RWPE2 (cell line): Measurements from ENCODE around the gene CTAGE9.

Source experiments
- ATAC-seq: fragments of 200-7000 bp; cut with Tn5 transposase; 3 replicates; pipeline ENCODE4 v1.9.1; 2021; ENCODE audit warnings: low read depth
- DNase-seq: peaks from one replicate; pipeline ENCODE4 v3.0.0-alpha.2; 2020; ENCODE audit warnings: low spot score
- H3K27ac ChIP-seq: fragments of 450-650 bp; 2 replicates; pipeline ENCODE4 v1.5.1; 2017; ENCODE audit warnings: mild to moderate bottlenecking; ENCODE audit not compliant: poor library complexity, severe bottlenecking
- H3K27me3 ChIP-seq: fragments of 250-450 bp; sonication (Bioruptor Pico); 2 replicates; pipeline ENCODE4 v1.5.1; 2021; ENCODE audit warnings: mild to moderate bottlenecking, moderate library complexity; ENCODE audit not compliant: insufficient read depth, poor library complexity, severe bottlenecking
- H3K36me3 ChIP-seq: fragments of 250-450 bp; sonication (Bioruptor Pico); 2 replicates; pipeline ENCODE4 v1.5.1; 2020; ENCODE audit warnings: low read depth, mild to moderate bottlenecking, moderate library complexity
- H3K4me1 ChIP-seq: fragments of 250-450 bp; sonication (Bioruptor Pico); 2 replicates; pipeline ENCODE4 v1.5.1; 2021; ENCODE audit warnings: mild to moderate bottlenecking, moderate library complexity; ENCODE audit not compliant: insufficient read depth, poor library complexity, severe bottlenecking
- H3K4me3 ChIP-seq: fragments of 250-450 bp; sonication (Bioruptor Pico); 2 replicates; pipeline ENCODE4 v1.5.1; 2021; ENCODE audit warnings: mild to moderate bottlenecking, moderate library complexity; ENCODE audit not compliant: severe bottlenecking
- H3K9me3 ChIP-seq: fragments of 250-450 bp; sonication (Bioruptor Pico); 2 replicates; pipeline ENCODE4 v1.5.1; 2021; ENCODE audit warnings: mild to moderate bottlenecking, moderate library complexity; ENCODE audit not compliant: severe bottlenecking
- CTCF ChIP-seq: fragments of 450-650 bp; IDR thresholded peaks from one replicate; pipeline ENCODE4 v1.5.1; 2017; ENCODE audit warnings: mild to moderate bottlenecking, moderate library complexity; ENCODE audit not compliant: poor library complexity, severe bottlenecking

CTAGE9 gene

GRCh38 chr6:131694832-131695426, 15.9 kb downstream of the CTAGE9 start:
- Histone ChIP-seq H3K4me3 (no peak overlapping the region), H3K27ac (no peak overlapping the region), H3K36me3 (no peaks in the 10 kb centered on the region), H3K4me1 (no peaks in the 10 kb centered on the region), H3K9me3 (no peaks in the 10 kb centered on the region), H3K27me3 (no peaks in the 10 kb centered on the region)
- TF ChIP-seq CTCF, result peak; percentile 88
- DNase-seq, result no peak
- peak; percentile 95 for ATAC-seq

GRCh38 chr6:131693384-131693783, 17.4 kb downstream of the CTAGE9 start:
- ATAC-seq, result no peak

GRCh38 chr6:131692589-131692988, 18.2 kb downstream of the CTAGE9 start:
- H3K4me3 ChIP-seq, result no peak overlapping the region
- no peaks in the 10 kb centered on the region for H3K9me3 ChIP-seq
- no peak for TF ChIP-seq CTCF
- no peak overlapping the region for H3K27ac ChIP-seq
- DNase-seq (no peak), ATAC-seq (no peak)
- H3K36me3 ChIP-seq, result no peaks in the 10 kb centered on the region
- H3K4me1 ChIP-seq, result no peaks in the 10 kb centered on the region
- no peaks in the 10 kb centered on the region for H3K27me3 ChIP-seq

More at GRCh38 chr6:131693384-131693783, 17.4 kb downstream of the CTAGE9 start:
- H3K4me3 ChIP-seq, result no peak overlapping the region
- DNase-seq, result no peak
- H3K27ac ChIP-seq, result no peak overlapping the region
- H3K4me1 ChIP-seq, result no peaks in the 10 kb centered on the region
- H3K9me3 ChIP-seq, result no peaks in the 10 kb centered on the region
- H3K27me3 ChIP-seq, result no peaks in the 10 kb centered on the region
- no peak for TF ChIP-seq CTCF
- no peaks in the 10 kb centered on the region for H3K36me3 ChIP-seq

DNA sequence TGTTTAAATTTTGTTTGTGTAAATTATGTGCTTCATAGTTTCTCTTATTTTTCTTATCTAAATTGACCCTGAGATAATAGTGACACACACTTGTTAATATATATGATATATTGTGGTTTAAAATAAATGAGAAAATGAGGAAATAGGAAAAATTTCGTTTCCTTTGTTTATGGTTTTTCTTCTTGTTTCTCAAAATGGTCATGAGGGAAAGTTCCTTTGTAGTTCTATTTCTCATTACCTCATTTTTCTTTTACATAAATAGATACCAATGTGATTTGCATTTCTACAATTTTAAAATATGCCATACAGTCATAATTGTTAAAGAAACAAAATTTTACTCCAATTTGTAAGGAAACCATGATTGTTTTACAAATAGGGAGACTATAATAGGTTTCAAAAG, 18.8 kb downstream of the CTAGE9 start:
- H3K36me3 ChIP-seq, result no peaks in the 10 kb centered on the region
- no peak overlapping the region for H3K27ac ChIP-seq
- no peaks in the 10 kb centered on the region for H3K4me1 ChIP-seq
- no peak for TF ChIP-seq CTCF
- H3K9me3 ChIP-seq, result no peaks in the 10 kb centered on the region
- ATAC-seq, result no peak
- no peak overlapping the region for H3K4me3 ChIP-seq
- H3K27me3 ChIP-seq, result no peaks in the 10 kb centered on the region
- DNase-seq, result no peak

DNA sequence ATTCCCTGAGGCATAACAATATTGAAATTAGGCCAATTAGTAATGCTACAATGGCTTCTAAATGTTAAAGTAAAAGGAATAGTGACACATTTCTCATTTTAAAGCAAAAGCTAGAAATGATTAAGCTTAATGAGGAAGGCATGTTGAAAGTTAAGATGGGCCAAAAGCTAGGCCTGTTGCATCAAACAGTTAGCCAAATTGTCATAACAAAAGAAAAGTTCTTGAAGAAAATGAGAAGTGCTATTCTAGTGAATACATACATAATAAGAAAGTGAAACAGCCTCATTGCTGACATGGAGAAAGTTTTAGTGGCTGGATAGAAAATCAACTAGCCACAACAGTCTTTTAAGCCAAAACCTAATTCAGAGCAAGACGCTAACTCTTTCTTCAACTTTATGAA, 22.5 kb downstream of the CTAGE9 start:
- Histone ChIP-seq H3K27ac (no peak overlapping the region), H3K27me3 (no peaks in the 10 kb centered on the region), H3K4me3 (no peak overlapping the region), H3K9me3 (no peaks in the 10 kb centered on the region), H3K36me3 (no peaks in the 10 kb centered on the region), H3K4me1 (no peaks in the 10 kb centered on the region)
- DNase-seq, result no peak
- TF ChIP-seq CTCF, result no peak
- no peak for ATAC-seq
